Trophoblast cell (in vitro differentiated cells and primary cell): ENCODE results near the gene METTL15.
"Not testable (repeated sequence)": the region's sequence is repeated elsewhere in the genome, so short reads cannot be mapped to it uniquely, and the experiment has no call there.

ENCODE experiments used
- DNase-seq, 2 donors: peaks; one replicate each; pipeline ENCODE4 v3.0.0-alpha.2; 2016
- H2AFZ ChIP-seq: 2 replicates; pipeline ENCODE4 v1.6.1; 2013; ENCODE audit warnings: low read length, moderate library complexity, mild to moderate bottlenecking; ENCODE audit not compliant: insufficient read depth, poor library complexity
- H2AK5ac ChIP-seq: 2 replicates; pipeline ENCODE4 v1.6.1; 2013; ENCODE audit warnings: mild to moderate bottlenecking, low read length
- H2BK120ac ChIP-seq: 2 replicates; pipeline ENCODE4 v1.6.1; 2013; ENCODE audit warnings: low read length, mild to moderate bottlenecking, moderate library complexity; ENCODE audit not compliant: insufficient read depth, poor library complexity
- H2BK12ac ChIP-seq: 2 replicates; pipeline ENCODE4 v1.6.1; 2013; ENCODE audit warnings: mild to moderate bottlenecking, low read length, moderate library complexity
- H2BK5ac ChIP-seq: 2 replicates; pipeline ENCODE4 v1.6.1; 2013; ENCODE audit warnings: low read length, low read depth, moderate library complexity, mild to moderate bottlenecking; ENCODE audit not compliant: poor library complexity
- H3K14ac ChIP-seq: 2 replicates; pipeline ENCODE4 v1.6.1; 2013; ENCODE audit warnings: mild to moderate bottlenecking, low read length
- H3K18ac ChIP-seq: 2 replicates; pipeline ENCODE4 v1.6.1; 2013; ENCODE audit warnings: mild to moderate bottlenecking, low read length
- H3K23ac ChIP-seq: 2 replicates; pipeline ENCODE4 v1.6.1; 2013; ENCODE audit warnings: low read length
- H3K27ac ChIP-seq: 2 replicates; pipeline ENCODE4 v1.5.1; 2013; ENCODE audit warnings: low read depth, mild to moderate bottlenecking, inconsistent platforms, low read length, moderate library complexity
- H3K27me3 ChIP-seq: 2 replicates; pipeline ENCODE4 v1.6.1; 2013; ENCODE audit warnings: inconsistent platforms, mild to moderate bottlenecking, low read length, moderate library complexity; ENCODE audit not compliant: insufficient read depth
- H3K36me3 ChIP-seq, 2 experiments: 1 replicate in 1 of 2; 2 replicates in 1 of 2; pipeline ENCODE4 v1.6.1; 2013; ENCODE audit warnings: low read length in 2 of 2, mild to moderate bottlenecking in 2 of 2, moderate library complexity in 1 of 2; ENCODE audit not compliant: insufficient read depth in 2 of 2, control insufficient read depth in 1 of 2
- H3K4ac ChIP-seq: 2 replicates; pipeline ENCODE4 v1.6.1; 2013; ENCODE audit warnings: low read depth, mild to moderate bottlenecking, low read length, moderate library complexity
- H3K4me1 ChIP-seq, 2 experiments: 1 replicate in 1 of 2; 2 replicates in 1 of 2; pipeline ENCODE4 v1.6.1; 2013; ENCODE audit warnings: low read length in 2 of 2, mild to moderate bottlenecking in 2 of 2, moderate library complexity in 1 of 2; ENCODE audit not compliant: insufficient read depth in 2 of 2, control insufficient read depth in 1 of 2
- H3K4me2 ChIP-seq: 2 replicates; pipeline ENCODE4 v1.6.1; 2013; ENCODE audit warnings: inconsistent platforms, mild to moderate bottlenecking, low read length, moderate library complexity
- H3K4me3 ChIP-seq: 2 replicates; pipeline ENCODE4 v1.5.1; 2013; ENCODE audit warnings: mild to moderate bottlenecking, low read depth, low read length, inconsistent platforms
- H3K79me1 ChIP-seq: one replicate; pipeline ENCODE4 v1.6.1; 2013; ENCODE audit warnings: low read length
- H3K79me2 ChIP-seq: 2 replicates; pipeline ENCODE4 v1.6.1; 2013; ENCODE audit warnings: low read length, mild to moderate bottlenecking; ENCODE audit not compliant: control insufficient read depth, insufficient read depth, poor library complexity
- H3K9ac ChIP-seq: 2 replicates; pipeline ENCODE4 v1.6.1; 2013; ENCODE audit warnings: mild to moderate bottlenecking, low read length
- H3K9me3 ChIP-seq: 2 replicates; pipeline ENCODE4 v1.6.1; 2013; ENCODE audit warnings: low read depth, mild to moderate bottlenecking, control low read depth, inconsistent platforms, low read length; ENCODE audit not compliant: insufficient read depth
- H4K12ac ChIP-seq: 2 replicates; pipeline ENCODE4 v1.6.1; 2013; ENCODE audit warnings: low read depth, mild to moderate bottlenecking, low read length, moderate library complexity
- H4K8ac ChIP-seq: 2 replicates; pipeline ENCODE4 v1.6.1; 2013; ENCODE audit warnings: low read depth, mild to moderate bottlenecking, low read length, moderate library complexity
- H4K91ac ChIP-seq: one replicate; pipeline ENCODE4 v1.6.1; 2013; ENCODE audit warnings: low read depth, mild to moderate bottlenecking, low read length, moderate library complexity
- whole genome bisulfite sequencing: extraction: QIAGEN DNeasy Blood & Tissue Kit; methylation state at CpG from one replicate; pipeline ENCODE4 v1.1.7; 2013; ENCODE audit warnings: missing lambda C conversion rate; ENCODE audit not compliant: insufficient read length, insufficient coverage; ENCODE audit errors: extremely low coverage; 5-methylcytosine and 5-hydroxymethylcytosine counted together

The METTL15 gene

DNA sequence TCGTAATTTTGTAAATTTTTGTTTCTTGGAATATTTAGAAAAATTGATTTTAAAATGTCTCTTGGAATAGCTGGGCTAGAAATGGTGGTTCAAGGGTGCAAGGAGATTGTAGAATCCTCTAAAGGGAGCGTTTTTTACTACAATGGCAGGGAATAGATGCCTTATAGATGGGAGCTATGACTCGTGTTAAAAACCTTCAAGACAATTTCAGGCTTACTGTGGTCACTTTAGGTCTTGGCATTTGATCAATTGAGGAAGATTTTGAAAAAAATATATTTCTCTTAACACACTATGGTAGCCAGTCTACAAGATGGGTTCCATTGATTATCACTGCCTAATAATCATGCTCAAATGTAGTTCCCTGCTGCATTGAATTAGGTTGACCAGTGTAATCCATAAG, 25.0 kb downstream of the METTL15 start:
- Histone ChIP-seq H3K9ac (no peak overlapping the region), H3K4me3 (no peak overlapping the region), H2BK5ac (no peak overlapping the region), H2AFZ (no peak overlapping the region), H3K27me3 (no peaks in the 10 kb centered on the region), H3K23ac (no peak overlapping the region), H3K14ac (no peak overlapping the region), H4K12ac (no peak overlapping the region), H4K91ac (no peak overlapping the region), H3K4me2 (no peak overlapping the region), H3K18ac (no peak overlapping the region), H3K79me2 (no peaks in the 10 kb centered on the region), H2AK5ac (no peak overlapping the region), H3K79me1 (no peaks in the 10 kb centered on the region), H2BK120ac (no peak overlapping the region), H3K9me3 (peaks cover 2% of the 10 kb centered on the region), H3K36me3 (peaks cover 7 to 10% of the 10 kb centered on the region in 2 experiments), H3K4me1 (no peaks in the 10 kb centered on the region), H2BK12ac (no peak overlapping the region), H3K27ac (no peak overlapping the region), H3K4ac (no peak overlapping the region), H4K8ac (no peak overlapping the region)
- 100% methylated on average over 1 of the region's 3 CpGs for WGBS
- DNase-seq, result no peak

DNA sequence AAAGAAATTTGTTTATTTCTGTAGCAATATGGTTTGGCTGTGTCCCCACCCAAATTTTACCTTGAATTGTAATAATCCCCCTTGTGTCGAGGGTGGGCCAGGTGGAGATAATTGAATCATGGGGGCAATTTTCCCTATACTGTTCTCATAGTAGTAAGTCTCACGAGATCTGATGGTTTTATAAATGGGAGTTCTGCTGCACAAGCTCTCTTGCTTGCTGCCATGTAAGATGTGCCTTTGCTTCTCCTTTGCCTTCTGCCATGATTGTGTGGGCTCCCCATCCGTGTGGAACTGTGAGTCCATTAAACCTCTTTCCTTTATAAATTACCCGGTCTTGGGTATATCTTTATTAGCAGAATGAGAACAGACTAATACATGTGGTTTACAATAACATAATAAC, 28.0 kb downstream of the METTL15 start:
- H2AFZ ChIP-seq, H3K79me1 ChIP-seq, H3K14ac ChIP-seq, H3K79me2 ChIP-seq, DNase-seq, H3K27me3 ChIP-seq, H3K4ac ChIP-seq, H3K4me1 ChIP-seq, H3K27ac ChIP-seq, H2AK5ac ChIP-seq, H3K23ac ChIP-seq, H3K4me3 ChIP-seq, H2BK12ac ChIP-seq, H4K12ac ChIP-seq, H2BK120ac ChIP-seq, H4K91ac ChIP-seq, H3K9ac ChIP-seq, H4K8ac ChIP-seq, H2BK5ac ChIP-seq, H3K18ac ChIP-seq, H3K4me2 ChIP-seq: not testable (repeated sequence)
- peaks cover 13% of the 10 kb centered on the region for H3K9me3 ChIP-seq
- WGBS, result no CpG with 5 or more reads among the region's 4 CpGs
- peaks cover 7 to 19% of the 10 kb centered on the region in 2 experiments for H3K36me3 ChIP-seq

DNA sequence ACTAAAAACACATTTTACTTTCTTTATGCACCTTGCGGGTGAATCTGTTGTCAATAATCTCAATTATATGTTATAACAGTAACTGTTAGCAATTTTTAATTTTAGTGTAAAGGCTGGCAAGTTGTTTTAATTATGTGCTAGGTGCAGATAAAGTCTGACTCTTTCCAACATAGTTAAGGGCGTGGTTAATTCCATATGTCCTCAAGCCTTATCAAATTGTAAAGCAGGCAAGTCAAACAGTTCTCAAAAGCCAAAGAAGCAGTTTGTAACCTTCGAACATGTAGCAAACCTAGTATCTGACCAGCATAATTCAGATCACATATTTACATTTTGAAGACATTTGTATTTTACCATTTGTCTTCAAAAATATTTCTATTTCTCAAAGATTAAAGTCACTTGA, 29.2 kb downstream of the METTL15 start:
- H3K23ac ChIP-seq, result no peak overlapping the region
- no peak overlapping the region for H4K12ac ChIP-seq
- no peak overlapping the region for H2BK12ac ChIP-seq
- H3K14ac ChIP-seq, result no peak overlapping the region
- no peaks in the 10 kb centered on the region for H3K79me1 ChIP-seq
- no peaks in the 10 kb centered on the region for H3K79me2 ChIP-seq
- H3K36me3 ChIP-seq, result peaks cover 7 to 19% of the 10 kb centered on the region in 2 experiments
- H3K9ac ChIP-seq, result no peak overlapping the region
- H2AK5ac ChIP-seq, result no peak overlapping the region
- no peak overlapping the region for H3K4me3 ChIP-seq
- H3K27ac ChIP-seq, result no peak overlapping the region
- H2AFZ ChIP-seq, result no peak overlapping the region
- no peaks in the 10 kb centered on the region for H3K4me1 ChIP-seq
- no peak for DNase-seq
- no peak overlapping the region for H3K4ac ChIP-seq
- peaks cover 13% of the 10 kb centered on the region for H3K9me3 ChIP-seq
- no peaks in the 10 kb centered on the region for H3K27me3 ChIP-seq
- no peak overlapping the region for H4K91ac ChIP-seq
- no CpG with 5 or more reads among the region's 3 CpGs for WGBS
- no peak overlapping the region for H4K8ac ChIP-seq
- no peak overlapping the region for H3K18ac ChIP-seq
- no peak overlapping the region for H2BK5ac ChIP-seq
- H2BK120ac ChIP-seq, result no peak overlapping the region
- no peak overlapping the region for H3K4me2 ChIP-seq

DNA sequence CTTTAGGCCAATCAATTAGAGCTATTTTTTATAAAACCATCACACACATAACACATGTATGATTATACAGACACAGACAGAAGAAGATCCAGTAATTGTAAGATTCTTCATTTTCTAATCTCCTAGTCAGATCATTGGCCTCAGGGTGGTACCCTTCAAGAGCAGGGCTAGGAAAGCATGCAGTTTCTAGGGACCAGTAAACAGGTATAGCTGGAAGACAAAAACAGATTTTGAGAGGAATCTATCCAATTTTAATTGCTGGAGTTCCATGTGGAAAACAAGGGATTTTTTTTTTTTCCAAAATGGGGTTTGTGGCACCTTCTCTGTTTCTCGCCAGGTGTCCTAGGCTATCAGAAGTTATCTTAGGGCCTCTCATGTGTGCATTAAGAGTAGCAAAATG, 29.6 kb downstream of the METTL15 start:
- whole genome bisulfite sequencing, result no CpG with 5 or more reads among the region's 1 CpG
- Histone ChIP-seq H3K4me2 (no peak overlapping the region), H2AK5ac (no peak overlapping the region), H3K4ac (no peak overlapping the region), H2BK120ac (no peak overlapping the region), H4K12ac (no peak overlapping the region), H2AFZ (no peak overlapping the region), H3K23ac (no peak overlapping the region), H3K4me1 (no peaks in the 10 kb centered on the region), H3K36me3 (peaks cover 7 to 19% of the 10 kb centered on the region in 2 experiments), H3K79me1 (no peaks in the 10 kb centered on the region), H3K4me3 (no peak overlapping the region), H3K9me3 (peaks cover 13% of the 10 kb centered on the region), H3K18ac (no peak overlapping the region), H3K9ac (no peak overlapping the region), H2BK12ac (no peak overlapping the region), H3K79me2 (no peaks in the 10 kb centered on the region), H4K8ac (no peak overlapping the region), H2BK5ac (no peak overlapping the region), H3K14ac (no peak overlapping the region), H4K91ac (no peak overlapping the region), H3K27ac (no peak overlapping the region), H3K27me3 (no peaks in the 10 kb centered on the region)
- no peak for DNase-seq
